Erythroblast (primary cell): Measurements from ENCODE around the gene CA10.

Source experiments
- DNase-seq, 2 experiments: peaks; one replicate each; lab custom pipeline; 2025; lab: John Stamatoyannopoulos, UW
- GATA1 ChIP-seq: IDR thresholded peaks from 2 replicates; pipeline ENCODE4 v1.6.1; 2011; ENCODE audit warnings: low read depth, mild to moderate bottlenecking, control low read depth, low read length, moderate library complexity
- POLR2A ChIP-seq: IDR thresholded peaks from 2 replicates; pipeline ENCODE4 v1.6.1; 2011; ENCODE audit warnings: mild to moderate bottlenecking, low read length

The CA10 gene

GRCh38 chr17:52041123-52041617, 117.3 kb downstream of the CA10 start:
- no peak for DNase-seq
- TF ChIP-seq POLR2A (no peak), GATA1 (no peak)

DNA sequence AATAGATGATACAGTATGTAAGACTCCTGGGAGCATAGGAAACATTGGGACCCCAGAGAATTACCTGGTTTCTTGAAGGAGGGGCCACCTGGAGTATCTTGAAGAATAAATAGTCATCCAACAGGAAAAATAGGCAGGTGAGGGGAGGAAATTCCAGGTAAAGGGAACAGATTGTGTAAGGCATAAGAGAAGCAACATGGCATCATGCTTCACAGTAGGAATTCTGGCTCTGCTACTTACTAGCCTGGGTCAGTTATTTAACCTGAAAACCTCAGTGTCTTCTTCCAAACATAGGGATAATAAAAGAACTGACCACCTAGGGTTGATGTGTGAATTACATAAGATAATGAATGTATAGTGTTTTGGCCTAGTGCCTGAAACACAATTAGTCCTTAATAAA, 122.1 kb downstream of the CA10 start:
- no peak for DNase-seq
- TF ChIP-seq GATA1 (no peak), POLR2A (no peak)

GRCh38 chr17:52035336-52035915, 123.1 kb downstream of the CA10 start:
- no peak for DNase-seq
- no peak for TF ChIP-seq GATA1
- no peak for TF ChIP-seq POLR2A

DNA sequence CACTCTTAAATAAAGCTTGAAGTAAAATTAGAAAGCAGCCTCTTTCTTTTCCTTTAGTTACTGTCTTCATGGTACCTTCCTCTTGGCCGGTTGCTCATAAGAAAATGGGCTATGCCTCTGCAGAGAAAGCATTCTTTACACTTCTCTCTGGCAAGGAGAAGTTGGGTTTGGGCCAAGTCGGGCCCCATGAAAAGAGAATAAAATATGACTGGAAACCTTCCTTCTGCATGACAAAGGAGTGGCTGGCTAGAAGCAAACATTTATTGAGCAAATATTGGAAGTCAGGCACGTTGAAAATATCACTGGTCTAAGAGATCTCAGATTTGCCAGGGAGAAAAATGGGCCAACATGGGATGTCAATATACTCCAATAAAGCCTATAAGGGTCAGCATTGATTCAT, 126.1 kb downstream of the CA10 start:
- TF ChIP-seq GATA1: no peak
- TF ChIP-seq POLR2A: no peak

DNA sequence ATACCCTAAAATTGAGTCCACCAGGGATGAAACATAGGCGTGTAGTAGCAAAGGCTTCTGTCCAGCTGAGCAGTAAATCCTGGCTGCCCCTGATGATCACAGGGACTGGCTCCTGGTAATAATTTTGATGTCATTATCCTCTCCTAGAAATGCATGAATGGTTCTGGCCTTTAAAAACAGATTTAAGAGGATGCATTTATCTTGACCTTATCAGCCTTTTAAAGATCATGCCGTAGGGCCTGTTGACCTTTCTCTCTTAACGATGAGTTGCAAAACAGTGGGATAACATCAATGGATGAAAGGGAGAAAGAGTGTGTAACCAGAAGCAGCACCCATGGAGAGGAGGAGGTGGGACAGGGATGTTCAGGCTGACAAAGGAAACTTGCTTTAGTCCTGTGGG, 128.5 kb downstream of the CA10 start:
- TF ChIP-seq GATA1: no peak

More for the DNA sequence above, 126.1 kb downstream of the CA10 start:
- no peak for DNase-seq

DNA sequence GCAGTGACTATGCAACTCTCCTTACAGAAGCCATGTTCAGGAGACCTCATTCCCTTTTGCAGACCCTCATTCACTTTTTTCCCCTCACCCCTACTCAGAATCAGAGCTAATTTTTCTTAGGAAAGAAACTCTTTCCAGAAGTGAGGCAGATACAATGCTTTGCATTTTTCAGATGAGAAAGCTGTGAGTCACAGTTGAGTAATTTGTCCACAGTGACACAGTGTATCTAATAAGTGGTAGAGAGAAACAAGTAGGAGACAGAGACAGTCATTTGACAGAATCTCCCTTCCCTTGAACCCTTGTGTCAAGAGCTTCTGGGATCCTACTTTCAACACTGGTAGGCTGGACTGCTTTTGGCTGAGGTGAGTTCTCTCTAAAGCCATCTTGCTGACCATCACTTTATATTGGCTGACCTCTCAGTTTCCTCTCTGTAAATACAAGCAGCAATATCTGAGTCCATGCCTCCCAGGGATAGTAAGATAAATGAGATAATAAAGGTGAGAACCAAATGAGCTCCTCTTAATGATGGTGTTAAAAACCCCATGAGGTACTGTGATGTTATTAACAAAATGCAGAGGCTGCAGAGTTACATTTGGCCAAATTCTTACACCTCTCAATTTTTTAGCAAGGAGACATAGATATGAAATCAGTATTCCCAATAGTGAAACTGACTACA, 130.8 kb downstream of the CA10 start:
- no peak for DNase-seq

More for the DNA sequence above, 128.5 kb downstream of the CA10 start:
- DNase-seq: no peak

GRCh38 chr17:52027081-52027480, 131.4 kb downstream of the CA10 start:
- DNase-seq: no peak
- TF ChIP-seq POLR2A (no peak), GATA1 (no peak)

More for the DNA sequence above, 130.8 kb downstream of the CA10 start:
- TF ChIP-seq POLR2A: no peak
- TF ChIP-seq GATA1: no peak

DNA sequence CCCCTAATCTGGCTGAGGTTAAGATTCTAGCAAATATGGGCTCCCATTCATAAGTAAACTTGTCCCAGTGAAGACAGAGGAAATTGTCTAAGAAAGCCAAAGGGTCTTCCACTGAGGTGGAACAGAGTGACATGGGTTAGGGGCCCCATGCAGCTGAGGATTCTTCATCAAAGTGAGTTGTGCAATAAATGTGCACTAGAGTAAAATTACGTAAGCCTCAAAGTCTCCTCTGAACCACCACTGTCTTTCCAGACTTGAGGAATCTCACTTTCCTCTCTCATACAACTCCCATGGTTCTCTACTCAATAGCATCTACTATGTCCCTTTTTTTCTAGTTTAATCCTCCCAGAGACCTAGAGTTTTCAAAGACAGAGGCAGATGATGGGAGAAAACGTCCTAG, 132.4 kb downstream of the CA10 start:
- no peak for TF ChIP-seq POLR2A
- TF ChIP-seq GATA1: no peak

GRCh38 chr17:52025236-52025635, 133.3 kb downstream of the CA10 start:
- no peak for DNase-seq
- TF ChIP-seq GATA1 (no peak), POLR2A (no peak)

More for the DNA sequence above, 132.4 kb downstream of the CA10 start:
- no peak for DNase-seq

- TF ChIP-seq GATA1: no peak
- TF ChIP-seq POLR2A: no peak
- DNase-seq: no peak
These were observed 134.1 kb downstream of the CA10 start for GRCh38 chr17:52024300-52024870.

- TF ChIP-seq POLR2A: no peak
- no peak for TF ChIP-seq GATA1
- DNase-seq: no peak
These were observed 147.4 kb downstream of the CA10 start for GRCh38 chr17:52011064-52011463.

- TF ChIP-seq GATA1 (no peak), POLR2A (no peak)
- DNase-seq: no peak
These were observed 158.9 kb downstream of the CA10 start for GRCh38 chr17:51999654-52000053.

- TF ChIP-seq POLR2A (no peak), GATA1 (no peak)
- no peak for DNase-seq
These were observed 160.8 kb downstream of the CA10 start for GRCh38 chr17:51997723-51998122.

GRCh38 chr17:51995797-51996403, 162.6 kb downstream of the CA10 start:
- DNase-seq: no peak
- TF ChIP-seq POLR2A (no peak), GATA1 (no peak)
